HG03469 (cell line): ENCODE data around the gene AGPAT4.

Experiments used
- ATAC-seq: cut with Tn5 transposase; IDR thresholded peaks from one replicate; pipeline ENCODE4 v1.9.1; 2021; ENCODE audit warnings: mild to moderate bottlenecking, moderate library complexity, moderate number of reproducible peaks; ENCODE audit not compliant: unreplicated experiment

The AGPAT4 gene

DNA sequence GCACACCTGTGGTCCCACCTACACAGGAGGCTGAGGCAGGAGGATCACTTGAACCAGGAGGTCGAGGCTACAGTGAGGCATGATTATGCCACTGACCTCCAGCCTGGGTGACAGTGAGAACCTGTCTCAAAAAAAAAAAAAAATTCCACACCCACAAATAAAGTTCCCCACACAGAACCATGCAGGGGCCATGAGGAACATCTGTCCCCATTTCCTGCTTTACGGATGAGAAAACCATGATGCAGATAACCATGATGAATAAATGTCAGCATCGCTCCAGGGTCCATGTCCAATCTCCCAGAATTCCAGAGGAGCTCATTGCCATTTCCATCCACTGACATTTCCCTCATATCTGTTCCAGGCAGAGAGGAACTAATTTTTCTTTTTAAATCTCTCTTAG lies 16.9 kb upstream of the AGPAT4 start:
- ATAC-seq, result no peak

DNA sequence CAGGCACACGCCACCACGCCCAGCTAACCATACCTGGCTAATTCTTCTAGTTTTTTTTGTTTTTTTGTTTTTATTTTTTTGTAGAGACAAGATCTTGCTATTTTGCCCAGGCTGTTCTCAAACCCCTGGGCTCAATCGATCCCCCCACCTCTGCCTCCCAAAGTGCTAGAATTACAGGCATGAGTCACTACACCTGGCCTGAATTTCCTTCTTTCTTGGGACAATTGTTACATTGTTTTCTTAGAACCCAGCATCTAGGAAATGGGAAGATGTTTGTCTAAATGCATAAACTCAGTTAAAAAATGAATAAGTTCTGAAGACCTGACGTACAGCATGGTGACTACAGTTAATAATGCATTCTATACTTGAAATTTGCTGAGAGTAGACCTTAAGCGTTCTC lies 10.8 kb upstream of the AGPAT4 start:
- ATAC-seq, result no peak

DNA sequence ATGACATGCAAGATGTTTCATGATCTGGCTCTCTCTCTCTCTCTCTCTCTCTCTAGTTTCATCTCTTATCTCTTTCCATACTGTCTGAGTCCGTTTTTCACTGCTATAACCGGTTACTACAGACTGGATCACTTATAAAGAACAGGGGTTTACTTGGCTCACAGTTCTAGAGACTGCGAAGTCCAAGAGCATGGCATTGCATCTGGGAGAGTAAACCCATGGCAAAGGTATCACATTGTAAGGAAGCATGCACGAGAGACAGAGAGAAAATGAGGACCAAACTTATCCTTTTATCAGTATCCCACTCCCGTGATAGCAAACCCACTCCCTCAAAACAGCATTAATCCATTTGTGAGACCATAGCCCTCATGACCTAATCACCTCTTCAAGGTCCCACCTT lies 7.2 kb upstream of the AGPAT4 start:
- no peak for ATAC-seq

DNA sequence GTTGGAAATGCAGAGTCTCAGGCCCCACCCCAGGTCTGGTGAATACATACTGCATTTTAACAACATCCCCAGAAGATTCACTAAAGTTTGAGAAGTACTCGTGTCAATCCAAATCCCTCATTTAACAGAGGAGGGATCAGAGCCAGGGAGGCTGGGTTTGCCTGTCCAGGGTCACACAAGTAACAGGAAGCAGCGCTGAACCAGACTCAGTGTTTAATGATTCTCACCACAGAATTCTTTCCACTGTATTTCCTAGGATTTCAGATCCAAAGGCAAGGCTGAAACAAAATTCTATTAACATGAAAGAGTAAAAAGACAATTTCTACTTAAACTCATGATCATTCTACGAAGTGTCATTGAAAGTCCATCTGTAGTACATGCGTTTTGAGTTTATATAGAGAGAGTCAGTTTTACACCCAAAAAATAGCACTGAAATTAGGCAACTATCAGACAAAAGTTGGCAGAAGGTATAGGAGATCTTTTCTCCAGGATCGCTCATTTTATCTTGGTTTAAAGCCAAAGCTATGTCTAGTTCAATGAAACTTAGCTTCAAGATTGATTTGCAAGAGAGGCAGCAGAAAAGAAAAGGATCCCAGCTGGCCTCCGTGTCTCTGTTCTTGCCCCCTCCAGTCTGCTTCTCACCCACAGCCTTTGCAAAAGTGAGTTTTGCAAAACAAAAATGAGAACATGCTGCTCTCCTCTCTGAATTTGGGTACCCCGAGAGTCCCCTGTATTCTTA lies 6.0 kb upstream of the AGPAT4 start:
- no peak for ATAC-seq

DNA sequence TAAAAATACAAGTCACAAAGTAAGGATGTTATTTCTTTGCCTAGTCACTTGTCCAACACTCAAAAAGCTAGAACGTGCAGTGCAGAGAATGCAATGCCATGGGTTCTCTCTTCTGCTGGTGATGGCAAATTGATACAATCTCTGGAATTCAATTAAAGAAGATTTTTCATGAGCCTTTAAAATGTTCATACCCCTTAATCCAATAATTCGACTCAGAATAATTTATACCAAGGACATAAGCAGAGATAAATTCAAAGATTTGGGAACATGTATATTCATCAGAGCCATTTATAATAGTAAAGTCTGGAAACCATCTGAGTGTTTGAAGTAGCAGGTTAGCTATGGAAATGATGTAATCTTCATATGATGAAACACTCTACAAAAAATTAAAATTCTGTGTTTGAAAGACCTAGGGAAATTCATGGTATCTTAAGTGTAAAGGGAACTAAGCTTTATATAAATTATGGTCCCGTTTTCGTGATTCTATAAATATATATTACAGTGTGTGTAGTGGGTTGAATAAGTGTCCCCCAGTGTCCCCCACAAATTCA lies 2.8 kb upstream of the AGPAT4 start:
- ATAC-seq, result no peak

DNA sequence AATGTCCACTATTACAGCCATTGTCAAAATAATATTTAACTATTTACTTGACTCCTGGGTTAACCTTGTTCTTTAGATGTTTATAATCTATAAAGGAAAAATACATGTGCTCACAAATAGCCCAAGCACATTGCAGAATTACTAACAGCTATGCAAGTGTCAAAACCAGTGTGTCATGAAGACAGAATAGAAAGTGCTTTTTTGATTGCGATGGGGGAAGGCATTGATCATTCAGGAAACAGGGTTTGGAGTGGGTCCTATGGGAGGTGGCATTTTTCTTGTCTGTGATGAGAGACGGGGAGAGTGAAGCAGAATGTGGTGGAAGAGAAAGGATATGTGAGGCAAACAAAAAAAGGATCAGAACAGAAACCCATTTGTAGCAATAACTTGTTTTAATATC lies 1.0 kb upstream of the AGPAT4 start:
- no peak for ATAC-seq

DNA sequence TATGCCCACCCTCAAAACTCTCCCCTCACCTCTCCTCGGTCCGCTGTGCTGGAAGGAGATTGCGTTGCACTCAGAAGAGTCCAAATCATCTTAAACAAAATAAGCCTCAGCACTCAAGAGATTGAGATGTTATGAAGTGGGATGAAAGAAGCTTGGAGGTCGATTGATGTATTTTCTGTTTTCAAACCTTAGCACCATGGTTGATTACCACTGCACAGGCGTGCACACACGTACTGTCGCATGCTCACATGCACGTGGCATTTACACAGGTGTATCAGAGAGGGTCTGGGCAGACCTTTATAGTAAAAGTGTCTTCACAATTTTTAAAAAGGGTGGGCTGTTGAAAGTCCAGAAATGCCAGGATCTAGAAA lies 612 bp upstream of the AGPAT4 start:
- no peak for ATAC-seq

DNA sequence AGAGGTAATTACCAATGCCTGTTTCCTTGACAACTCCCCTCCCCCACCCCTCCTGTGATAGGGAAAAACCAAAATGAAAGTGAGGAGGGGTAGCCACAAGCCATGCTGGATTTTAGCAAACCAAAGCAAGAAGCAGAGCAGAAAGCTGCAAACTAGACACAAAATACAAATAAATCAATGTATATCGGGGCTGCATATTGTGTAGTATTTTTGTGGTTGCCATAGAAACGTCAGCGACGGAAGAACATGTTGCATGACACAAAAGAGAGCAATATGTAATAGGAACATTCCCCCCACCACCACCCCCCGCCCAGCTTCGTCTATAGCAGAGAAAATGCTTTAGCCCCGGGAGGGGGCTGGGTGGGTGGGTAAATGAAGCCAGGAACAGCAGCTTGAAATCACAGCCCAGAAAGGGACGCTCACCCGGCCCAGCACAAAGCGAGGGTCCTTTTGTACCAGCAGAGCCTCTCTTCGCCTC lies 548 bp downstream of the AGPAT4 start:
- ATAC-seq, result no peak

DNA sequence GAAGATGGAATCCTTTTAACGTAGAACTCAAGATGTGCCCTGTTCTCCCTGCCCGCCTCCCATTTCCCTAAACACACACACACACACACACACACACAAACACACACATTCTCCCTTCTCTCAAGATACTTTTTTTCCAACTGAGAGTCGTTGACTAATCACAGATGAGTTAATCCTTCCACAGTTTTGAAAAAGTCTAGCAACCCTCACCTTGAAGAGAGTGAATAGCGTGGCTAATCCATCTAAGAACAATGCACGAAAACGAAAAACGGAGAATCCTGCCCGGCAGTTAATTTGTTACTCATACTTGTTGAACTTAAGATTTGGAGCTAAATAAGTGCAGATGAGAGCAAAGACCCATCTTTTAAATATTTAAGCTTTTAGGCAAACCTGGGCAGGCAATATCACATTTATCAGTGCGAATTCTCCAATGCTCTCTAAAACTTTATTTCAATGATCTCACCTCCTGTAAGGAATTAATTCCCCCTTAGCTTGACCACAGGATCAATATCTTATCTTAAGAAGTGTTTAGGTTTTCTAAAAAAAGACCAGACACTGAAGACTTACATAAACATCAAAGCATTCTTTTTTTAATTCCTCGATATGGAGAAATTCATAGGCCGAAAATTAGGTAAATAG lies 1.1 kb downstream of the AGPAT4 start:
- ATAC-seq, result no peak

DNA sequence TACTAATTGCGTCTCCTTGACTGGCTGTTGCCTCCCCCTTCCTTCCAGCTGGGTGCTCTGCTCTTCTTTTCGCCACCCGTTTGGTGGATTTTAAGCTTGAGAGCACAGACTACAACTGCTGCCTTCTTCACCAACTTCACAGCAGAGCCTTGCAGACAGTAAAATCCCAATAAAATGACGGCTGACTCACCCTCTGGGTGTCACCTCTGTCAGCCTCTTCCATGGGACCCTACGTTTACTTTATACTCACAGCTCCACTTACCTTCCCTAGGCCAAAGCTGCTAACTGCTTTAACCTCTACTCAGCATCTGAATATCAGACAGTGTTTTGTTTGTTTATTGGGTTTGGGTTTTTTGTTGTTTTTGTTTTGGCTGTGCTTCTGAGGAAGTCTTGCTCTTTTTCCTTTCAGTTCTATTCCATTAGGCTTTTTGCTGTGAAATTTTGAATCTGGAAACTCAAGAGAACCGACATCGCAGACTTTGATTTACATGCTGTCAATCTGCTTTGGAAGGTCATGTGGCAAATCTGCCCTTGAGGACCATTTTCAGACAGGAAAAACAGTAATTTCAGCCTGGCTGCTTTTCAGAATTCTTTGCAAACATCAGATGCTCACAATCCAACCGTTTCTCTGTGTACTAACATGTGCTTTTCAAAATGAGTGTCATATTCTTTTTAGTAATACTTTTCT lies 2.4 kb downstream of the AGPAT4 start:
- no peak for ATAC-seq

DNA sequence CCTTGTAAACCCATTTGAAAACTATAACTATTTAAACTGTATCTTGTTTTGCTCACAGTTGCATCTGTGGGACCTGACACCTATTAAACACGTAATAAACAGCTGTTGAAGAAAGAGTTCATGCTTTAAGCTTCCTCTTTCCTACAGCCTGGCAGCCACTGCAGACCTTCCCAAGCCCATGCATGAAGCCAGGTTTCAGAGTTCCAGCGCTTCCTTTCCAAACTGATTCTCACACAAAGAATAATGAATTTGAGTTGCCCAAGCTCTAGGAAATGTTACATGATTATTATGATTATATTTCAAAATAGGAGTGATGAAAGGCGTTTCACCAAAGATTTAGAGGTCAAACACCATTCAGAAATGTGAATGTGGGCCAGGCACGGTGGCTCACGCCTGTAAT lies 3.7 kb downstream of the AGPAT4 start:
- no peak for ATAC-seq

DNA sequence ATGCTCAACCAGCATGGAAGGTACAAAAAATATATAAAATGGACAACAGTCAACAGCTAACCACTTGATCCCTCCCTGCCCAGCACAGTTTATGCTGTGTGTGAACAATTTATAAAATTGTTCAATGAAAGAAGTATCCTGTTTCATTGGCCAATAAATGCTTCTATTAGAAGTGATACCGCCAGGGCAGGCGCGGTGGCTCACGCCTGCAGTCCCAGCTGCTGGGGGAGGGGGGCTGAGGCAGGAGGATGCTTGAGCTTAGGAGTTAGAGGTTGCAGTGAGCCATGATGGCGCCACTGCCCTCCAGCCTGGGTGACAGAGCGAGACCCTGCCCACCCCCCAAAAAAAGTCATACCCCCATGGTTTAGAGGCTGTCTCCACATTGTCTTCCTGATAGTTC lies 4.6 kb downstream of the AGPAT4 start:
- ATAC-seq, result no peak

DNA sequence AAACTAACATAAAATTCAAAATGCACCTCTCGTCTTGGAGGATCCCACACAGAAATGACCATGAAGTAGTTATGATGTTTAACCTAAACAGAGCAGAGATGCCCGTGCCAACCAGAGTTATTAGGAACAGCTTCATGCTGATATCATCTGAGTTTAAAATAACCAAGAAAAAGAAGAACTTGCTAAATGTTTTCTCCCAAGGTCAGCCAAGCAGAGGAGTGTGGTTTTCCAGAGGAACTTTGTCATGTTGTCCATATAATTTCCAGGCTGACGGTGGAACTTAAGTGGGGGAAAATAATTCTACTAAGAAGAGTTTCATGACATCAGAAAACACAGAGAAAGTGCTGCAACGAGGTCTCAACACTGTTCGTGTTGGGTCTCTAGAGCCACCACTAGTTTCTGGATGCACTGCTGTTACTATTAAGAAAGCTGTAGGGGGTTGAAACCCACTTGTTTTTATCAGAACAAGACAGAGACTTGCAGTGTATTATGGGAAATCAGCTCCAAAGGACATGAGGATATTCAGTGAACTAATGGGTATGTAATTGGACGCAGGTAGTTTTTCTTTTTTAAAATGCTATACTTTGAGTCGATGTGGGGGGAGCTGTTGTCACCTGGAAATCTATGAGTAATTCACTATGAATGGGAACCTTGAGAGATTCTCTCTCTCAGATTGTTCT lies 5.2 kb downstream of the AGPAT4 start:
- ATAC-seq, result no peak

DNA sequence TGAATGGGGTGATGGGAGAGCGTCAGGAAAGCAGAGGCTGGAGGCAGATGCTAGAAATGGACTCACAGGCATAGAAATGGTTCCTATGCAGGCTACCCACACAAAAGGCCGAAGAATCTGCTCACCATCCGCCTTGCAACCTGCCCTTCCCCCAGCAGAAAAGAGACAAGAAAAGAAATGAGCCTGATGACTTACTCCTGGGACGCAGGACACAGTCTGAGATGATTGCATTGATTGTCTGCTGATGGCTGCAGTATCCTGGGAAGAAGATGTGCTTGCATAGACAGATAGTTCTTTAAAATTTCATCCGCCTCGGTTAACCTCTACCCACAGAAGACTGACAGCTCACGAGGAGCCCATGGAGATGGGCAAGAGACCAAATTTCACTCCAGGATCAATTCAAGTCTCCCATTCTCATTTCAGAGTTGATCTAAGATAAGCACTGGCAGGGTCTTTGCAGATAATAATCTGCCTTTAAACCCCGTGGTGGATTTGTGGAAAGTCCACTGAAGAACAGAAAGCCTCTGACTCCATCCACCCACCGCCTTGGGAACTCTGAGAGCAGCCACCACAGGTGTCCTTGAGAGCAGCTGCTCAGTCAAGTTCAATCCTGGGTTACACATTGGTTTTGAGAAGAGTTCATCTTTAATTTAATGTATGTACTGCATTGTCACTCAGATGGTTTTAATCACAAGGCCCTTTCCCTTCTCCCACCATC lies 7.2 kb downstream of the AGPAT4 start:
- no peak for ATAC-seq

DNA sequence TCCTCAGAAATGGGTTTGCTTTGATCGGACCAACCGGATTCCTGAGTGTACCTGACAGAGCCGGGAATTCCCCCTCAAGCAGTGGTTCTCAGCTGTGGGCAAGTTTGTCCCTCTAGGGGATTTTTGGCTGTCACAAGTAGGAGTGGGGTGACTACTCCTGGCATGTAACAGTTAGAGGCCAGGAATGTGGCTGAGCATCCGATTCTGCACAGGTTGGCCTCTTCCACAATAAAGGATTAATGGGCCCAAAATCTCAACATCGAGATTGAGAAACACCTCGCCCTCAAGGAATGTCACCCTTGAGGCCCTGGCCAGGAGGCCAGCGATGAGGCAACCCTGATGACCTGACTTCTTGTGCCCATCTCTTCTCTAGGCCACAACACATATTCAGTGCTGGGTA lies 7.9 kb downstream of the AGPAT4 start:
- ATAC-seq, result no peak

DNA sequence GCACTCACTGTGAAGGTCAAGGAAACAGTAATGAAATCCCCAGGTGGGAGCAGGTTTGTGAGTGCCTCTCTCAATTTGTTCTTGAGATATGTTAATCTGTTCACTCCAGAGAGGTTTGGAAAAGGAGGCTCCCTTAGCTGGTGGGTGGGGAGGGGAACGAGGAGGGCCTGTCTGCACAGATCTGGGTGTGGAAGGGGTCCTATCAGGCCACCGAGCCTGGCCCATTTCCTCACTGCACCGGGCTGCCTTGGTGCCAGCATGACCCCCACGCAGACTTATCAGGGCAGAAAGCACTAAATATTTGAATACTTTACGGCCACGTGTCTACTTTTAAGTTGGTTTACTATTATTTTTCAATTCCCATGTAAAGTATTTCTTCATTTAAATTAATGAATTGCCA lies 8.3 kb downstream of the AGPAT4 start:
- no peak for ATAC-seq

DNA sequence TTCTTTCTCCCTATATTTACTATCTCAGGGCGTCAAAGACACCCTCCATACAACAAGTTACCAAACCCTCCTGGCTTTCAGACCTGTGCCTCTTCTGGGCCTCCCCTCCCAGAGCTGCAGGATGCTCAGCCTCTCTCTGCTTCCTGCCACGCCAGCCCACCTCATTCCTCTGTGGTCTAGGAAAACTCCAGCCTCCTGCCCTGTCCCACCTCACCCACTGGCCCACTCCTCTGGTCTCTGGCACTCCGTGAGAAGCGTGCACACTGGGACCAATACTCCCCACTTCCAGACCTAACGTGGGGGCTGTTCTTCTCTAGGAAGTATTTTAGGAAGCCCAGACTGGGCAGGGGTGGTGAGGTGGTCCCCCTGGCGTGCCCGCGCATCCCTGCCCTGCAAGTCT lies 9.7 kb downstream of the AGPAT4 start:
- no peak for ATAC-seq

DNA sequence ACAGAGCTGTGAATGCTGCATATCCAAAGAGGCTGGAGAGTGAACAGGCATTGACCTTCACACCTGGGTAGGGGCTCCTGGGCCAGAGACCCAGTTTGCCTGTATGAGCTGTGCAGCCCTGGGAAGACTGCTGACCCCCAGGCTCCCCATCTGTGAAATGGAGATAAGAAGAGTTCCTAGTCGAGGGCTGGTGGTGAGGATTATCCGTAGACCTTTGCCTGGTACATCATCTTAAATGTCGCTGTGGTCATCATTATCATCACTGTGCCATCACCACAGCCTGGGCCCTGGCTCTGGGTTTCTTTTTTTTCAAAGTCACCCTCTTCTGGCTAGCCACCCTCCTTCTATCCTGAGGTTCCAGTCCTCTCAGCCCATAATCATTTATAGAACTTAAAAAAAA lies 12.0 kb downstream of the AGPAT4 start:
- no peak for ATAC-seq

DNA sequence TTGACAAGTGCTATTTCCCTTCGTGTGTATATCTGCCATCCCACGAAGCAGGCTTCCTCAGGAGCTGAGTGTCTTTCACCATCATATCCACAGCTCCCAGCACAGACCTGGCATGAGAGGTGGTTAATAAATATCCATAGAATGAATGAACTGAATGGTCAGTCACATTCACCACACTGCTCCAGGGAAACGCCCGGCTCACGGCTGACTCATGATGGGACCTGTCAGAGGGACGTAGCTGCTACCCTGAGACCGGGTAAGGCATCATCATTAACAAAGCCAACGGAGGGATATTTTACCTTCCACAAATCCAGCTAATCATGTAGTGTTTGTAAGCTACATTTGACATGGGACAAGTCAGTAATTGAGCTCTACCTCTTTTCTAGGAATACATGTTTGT lies 12.5 kb downstream of the AGPAT4 start:
- ATAC-seq, result no peak

DNA sequence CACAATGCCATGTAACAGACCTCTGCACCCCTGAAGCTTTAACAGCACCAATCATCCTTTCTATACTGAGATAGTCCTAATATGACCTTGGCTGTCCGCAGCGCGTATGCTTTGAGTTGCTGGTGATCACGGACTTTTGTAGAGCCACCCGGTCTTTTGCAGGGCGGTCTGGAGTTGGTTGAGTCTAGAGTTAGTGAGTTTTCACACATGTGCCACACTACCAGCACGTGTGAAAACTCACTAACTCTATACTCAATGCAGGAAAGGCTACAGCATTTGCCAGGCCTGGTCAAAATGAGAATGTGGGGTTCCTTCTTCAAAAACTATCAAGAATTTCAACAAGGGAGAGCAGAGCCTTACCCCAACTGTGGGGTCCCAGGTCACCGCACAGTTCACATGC lies 14.6 kb downstream of the AGPAT4 start:
- no peak for ATAC-seq
